HG02870 (cell line): ENCODE results near the gene PSEN2.
"Not testable (repeated sequence)": the region's sequence is repeated elsewhere in the genome, so short reads cannot be mapped to it uniquely, and the experiment has no call there.

Experiments
- ATAC-seq: cut with Tn5 transposase; IDR thresholded peaks from one replicate; pipeline ENCODE4 v1.9.1; 2021; ENCODE audit warnings: mild to moderate bottlenecking, moderate library complexity; ENCODE audit not compliant: unreplicated experiment

PSEN2 gene

DNA sequence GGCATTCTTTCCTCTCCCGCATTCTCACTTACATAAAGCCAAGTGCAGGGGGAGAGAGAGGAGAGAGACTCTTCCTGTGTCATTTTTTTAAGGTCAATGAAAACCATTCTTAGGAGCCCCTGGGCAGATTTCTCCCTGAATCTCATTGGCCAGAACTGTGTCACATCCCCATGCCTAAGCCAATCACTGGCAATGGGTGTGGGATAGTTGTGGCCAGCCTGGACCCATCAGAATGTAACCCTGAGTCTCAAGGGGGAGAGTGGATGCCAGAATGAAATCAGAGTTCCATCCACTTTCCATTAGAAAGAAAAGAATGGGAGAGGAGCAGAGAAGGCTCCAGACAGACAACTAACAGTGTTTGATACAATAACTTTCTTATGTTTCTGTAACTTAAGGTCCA lies 38.5 kb downstream of the PSEN2 start:
- no peak for ATAC-seq

- ATAC-seq = no peak
Measured at GRCh38 chr1:226912587-226913176, 42.3 kb downstream of the PSEN2 start.

DNA sequence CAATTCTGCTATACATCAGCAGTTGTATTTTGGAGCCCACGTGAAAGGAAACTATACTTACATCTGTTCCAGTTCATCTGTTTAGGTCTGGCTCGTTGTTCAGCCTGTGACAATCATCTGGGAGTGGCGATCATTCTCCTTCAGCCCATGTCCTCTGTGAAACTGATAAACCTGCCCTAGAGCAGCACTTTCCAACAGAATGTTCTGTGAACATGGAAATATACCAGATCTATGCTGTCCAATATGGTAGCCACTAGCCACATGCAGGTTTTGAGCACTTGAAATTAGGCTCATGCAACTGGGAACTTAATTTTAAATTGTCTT lies 45.2 kb downstream of the PSEN2 start:
- peak; percentile 22 for ATAC-seq

- ATAC-seq = no peak
Measured at GRCh38 chr1:226916497-226916896, 46.1 kb downstream of the PSEN2 start.

GRCh38 chr1:226919587-226919986 lies 49.2 kb downstream of the PSEN2 start:
- ATAC-seq = no peak

- no peak for ATAC-seq
Measured at GRCh38 chr1:226919995-226920394, 49.6 kb downstream of the PSEN2 start.

DNA sequence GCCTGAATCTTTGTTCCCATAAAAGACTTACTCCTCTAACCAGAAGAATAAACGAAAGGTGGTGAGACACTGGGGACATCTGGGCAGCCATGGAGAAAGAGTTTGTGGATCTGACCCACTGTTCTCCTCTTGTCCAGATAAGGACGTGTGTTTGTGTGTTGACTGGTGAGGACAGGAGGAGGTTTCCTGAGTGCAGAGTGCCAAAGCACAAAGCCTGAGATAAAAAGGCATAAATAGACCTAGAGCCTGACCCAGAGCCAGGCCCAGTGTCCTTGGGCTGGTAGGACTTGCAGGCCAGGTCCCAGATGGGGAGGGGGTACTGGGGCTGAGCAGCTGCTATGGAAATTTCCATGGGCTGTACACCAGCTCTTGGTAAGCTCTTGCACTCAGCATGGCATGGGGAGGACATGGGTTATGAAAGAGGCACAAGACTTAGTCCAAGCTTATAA lies 50.1 kb downstream of the PSEN2 start:
- no peak for ATAC-seq

- no peak for ATAC-seq
Measured at GRCh38 chr1:226921504-226921903, 51.1 kb downstream of the PSEN2 start.

GRCh38 chr1:226929260-226930111 lies 59.1 kb downstream of the PSEN2 start:
- not testable (repeated sequence) for ATAC-seq

DNA sequence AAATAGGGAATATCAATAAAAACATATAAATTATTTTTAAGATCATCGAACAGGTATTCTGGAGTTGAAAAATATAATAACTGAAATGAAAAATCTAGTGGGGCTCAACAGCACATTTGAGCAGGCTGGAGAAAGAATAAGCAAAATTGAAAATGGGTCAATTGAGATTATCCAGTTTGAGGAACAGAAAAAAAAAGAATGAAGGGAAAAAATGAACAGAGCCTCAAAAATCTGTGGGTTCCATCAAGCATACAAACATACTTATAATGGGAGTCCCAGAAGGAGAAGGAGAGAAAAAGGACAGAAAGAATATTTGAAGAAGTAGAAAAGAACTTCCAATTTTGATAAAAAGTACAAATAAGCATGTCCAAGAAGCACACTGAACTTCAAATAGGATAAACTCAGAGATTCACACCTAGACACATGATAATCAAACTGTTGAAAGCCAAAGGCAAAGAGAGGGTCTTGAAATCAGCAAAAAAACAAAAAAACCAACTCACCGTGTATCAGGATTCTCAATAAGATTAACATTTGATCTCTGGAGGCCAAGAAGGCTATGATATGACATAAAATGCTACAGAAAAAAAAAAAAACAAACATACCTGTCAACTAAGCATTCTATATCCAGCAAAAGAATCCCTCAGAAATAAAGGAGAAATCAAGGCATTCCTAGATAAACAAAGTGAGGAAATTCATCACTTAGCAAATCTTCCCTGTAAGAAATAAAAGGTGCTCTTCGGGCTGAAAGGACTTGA lies 64.2 kb downstream of the PSEN2 start:
- ATAC-seq = no peak

GRCh38 chr1:226937940-226938725 lies 67.7 kb downstream of the PSEN2 start:
- no peak for ATAC-seq

DNA sequence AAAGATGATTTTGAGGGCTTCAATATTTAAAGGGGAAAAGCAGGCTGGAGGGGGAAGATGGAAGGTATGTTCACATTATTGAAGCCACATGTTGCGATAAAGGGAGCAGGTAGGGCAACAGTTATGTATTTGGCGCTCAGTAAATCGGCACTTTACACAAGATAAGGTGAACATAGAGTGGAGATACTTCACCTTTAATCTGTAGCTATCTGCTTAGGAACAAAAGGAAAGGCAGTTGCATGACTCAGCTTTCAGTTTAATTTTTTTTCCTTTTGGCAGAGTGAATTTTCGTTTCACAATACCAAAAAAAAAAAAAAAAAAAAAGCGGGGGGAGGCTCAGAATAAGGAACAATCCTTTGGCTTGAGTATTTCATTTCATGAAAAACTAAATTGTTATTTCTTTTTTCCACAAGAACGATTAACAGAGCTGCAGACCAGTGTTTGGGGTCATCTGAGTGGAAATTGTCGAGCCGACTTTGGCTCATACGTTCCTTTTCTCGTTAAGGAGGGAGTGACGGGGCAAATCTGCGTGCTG lies 68.6 kb downstream of the PSEN2 start:
- no peak for ATAC-seq

DNA sequence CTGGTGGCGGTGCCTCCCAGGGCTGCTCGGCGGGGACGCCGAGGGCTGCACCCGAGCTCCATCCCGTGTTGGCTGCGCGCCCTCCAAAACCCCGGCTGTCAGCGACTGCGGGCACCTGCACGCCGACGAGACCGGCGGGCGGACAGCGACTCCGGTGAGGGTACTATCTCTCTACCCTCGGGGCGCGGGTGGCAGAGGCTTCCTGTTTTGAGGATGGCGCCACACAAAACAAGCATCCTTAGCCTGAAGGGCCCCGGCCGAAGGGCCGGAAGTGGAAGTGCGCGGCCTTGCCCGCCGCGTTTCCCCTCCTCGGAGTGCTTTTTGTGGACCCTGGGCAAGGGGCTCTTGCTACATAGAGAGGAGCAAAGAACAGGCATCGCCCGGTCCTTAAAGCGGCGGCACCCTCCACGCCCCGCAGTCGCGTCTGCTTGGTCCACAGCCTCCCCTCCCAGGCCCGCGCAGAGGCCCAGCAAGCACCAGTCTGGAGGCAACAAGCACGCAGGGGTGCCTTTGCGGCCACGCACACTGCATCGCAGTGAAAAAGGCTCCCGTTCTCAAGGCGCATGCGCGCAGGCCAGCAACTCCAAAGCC lies 69.1 kb downstream of the PSEN2 start:
- peak; percentile 25 for ATAC-seq

DNA sequence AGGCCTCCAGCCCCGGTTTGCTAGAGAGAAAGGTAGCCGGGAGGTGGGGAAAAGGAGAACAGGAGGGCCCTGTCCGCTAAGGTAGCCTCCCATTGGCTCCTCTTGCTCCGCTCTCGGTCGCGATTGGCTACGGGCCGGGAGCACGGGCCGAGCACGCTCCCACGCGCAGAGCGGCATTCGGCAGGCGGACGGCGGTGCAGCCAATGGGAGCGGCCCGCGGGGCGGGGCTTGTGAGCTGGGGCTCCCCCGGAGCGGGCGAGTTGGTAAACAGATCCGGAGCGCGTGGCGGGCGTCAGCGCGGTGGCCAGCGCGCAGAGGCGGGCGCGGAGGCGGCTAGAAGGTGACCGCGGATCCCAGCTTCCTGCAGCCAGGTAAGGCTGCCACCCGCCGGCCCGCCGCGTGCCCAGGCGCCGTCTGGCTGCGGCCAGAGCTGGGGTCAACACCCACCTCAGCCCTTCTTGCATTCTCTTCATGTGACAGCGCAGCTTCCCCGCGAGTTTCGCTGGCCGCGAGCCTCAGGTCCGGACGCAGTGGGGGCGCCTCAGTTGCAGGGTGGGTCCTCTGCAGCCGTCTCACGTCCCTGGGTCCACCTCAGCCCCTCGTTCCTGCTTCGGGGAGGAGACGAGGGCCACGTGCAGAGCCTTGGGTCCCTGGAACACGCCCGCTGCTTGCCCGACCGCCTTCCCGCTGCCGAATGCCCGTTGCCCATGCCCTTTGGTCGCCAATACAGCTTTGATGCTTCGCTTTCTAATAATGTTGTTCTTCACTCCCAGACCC lies 69.8 kb downstream of the PSEN2 start, which contains the start of gene COQ8A:
COQ8A (plus strand) TSS at position 266 of the 777 bp plus-strand sequence. CDS start 21,092 bp downstream, outside the sequence.
- peak; percentile 96 for ATAC-seq

- no peak for ATAC-seq
Measured at GRCh38 chr1:226940806-226941067, 70.3 kb downstream of the PSEN2 start.

DNA sequence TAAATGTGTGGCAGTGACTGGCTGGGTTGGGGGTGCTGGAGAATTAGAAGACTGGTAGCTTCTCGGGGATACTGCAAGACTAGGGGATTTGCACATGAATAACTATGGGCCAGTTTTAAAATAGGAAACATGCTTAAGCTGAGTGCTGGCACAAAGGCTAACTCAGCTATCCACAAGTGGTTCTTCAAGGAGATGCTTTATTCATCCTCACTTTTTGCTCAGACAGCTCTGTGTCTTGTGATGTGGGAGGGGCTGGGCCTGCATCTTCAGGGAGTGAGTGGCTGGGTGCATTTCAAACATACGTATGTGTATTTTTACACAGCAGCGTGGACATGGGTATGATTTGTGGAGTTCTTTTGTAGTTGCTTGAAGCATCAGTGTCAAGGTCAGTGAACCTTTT lies 72.0 kb downstream of the PSEN2 start:
- ATAC-seq = no peak

- ATAC-seq = no peak
Measured at GRCh38 chr1:226943156-226943555, 72.7 kb downstream of the PSEN2 start.

- ATAC-seq = no peak
Measured at GRCh38 chr1:226943927-226944326, 73.5 kb downstream of the PSEN2 start.

GRCh38 chr1:226945106-226945857 lies 74.9 kb downstream of the PSEN2 start:
- no peak for ATAC-seq
